GM12878 (cell line): ENCODE data around the gene KIF5C. TPM values are rescaled to one million over a fixed set of nuclear protein-coding genes. Genes with fewer than 3 reads are reported as not detected.

Experiments used
- CBX3 ChIP-seq: fragments of 200-600 bp; sonication (generic); IDR thresholded peaks from 2 replicates; pipeline ENCODE4 v1.6.1; 2016; ENCODE audit warnings: low read depth, borderline replicate concordance
- CHD2 ChIP-seq: IDR thresholded peaks from 2 replicates; pipeline ENCODE4 v1.6.1; 2011; ENCODE audit warnings: low read depth, low read length, improper control_type of control experiment, borderline replicate concordance
- EP300 ChIP-seq, 2 experiments: fragments of 150-350 bp in 1 of 2; IDR thresholded peaks; 2 replicates each; pipeline ENCODE4 v1.6.1; 2011 to 2012; ENCODE audit warnings: low read depth in 2 of 2, low read length in 2 of 2, borderline replicate concordance in 1 of 2, improper control_type of control experiment in 1 of 2, inconsistent platforms in 1 of 2; ENCODE audit not compliant: control insufficient read depth in 1 of 2
- HDGF ChIP-seq: fragments of 450-650 bp; IDR thresholded peaks from 2 replicates; pipeline ENCODE4 v1.6.1; 2016; ENCODE audit warnings: antibody characterized with exemption
- HSF1 ChIP-seq: fragments of 150-350 bp; IDR thresholded peaks from 2 replicates; pipeline ENCODE4 v1.6.1; 2014; ENCODE audit warnings: mild to moderate bottlenecking, low read depth, low read length
- IRF4 ChIP-seq: IDR thresholded peaks from 2 replicates; pipeline ENCODE4 v1.6.1; 2011; ENCODE audit warnings: low read depth, low read length
- NFXL1 ChIP-seq: fragments of 450-650 bp; IDR thresholded peaks from 2 replicates; pipeline ENCODE4 v1.6.1; 2017; ENCODE audit warnings: antibody characterized with exemption, mild to moderate bottlenecking, borderline replicate concordance
- PKNOX1 ChIP-seq: fragments of 450-650 bp; IDR thresholded peaks from 2 replicates; pipeline ENCODE4 v1.6.1; 2016; ENCODE audit warnings: mild to moderate bottlenecking
- POLR2AphosphoS5 ChIP-seq: IDR thresholded peaks from 2 replicates; pipeline ENCODE4 v1.6.1; 2011; ENCODE audit warnings: mild to moderate bottlenecking, low read length, inconsistent platforms
- RAD51 ChIP-seq: fragments of 450-650 bp; IDR thresholded peaks from 2 replicates; pipeline ENCODE4 v1.6.1; 2016; ENCODE audit warnings: moderate library complexity, mild to moderate bottlenecking, inconsistent platforms
- SMC3 ChIP-seq: IDR thresholded peaks from 2 replicates; pipeline ENCODE4 v1.6.1; 2011; ENCODE audit warnings: low read length, improper control_type of control experiment, borderline replicate concordance
- SUZ12 ChIP-seq: fragments of 200-600 bp; sonication (generic); IDR thresholded peaks from one replicate; pipeline ENCODE4 v1.6.1; 2018; ENCODE audit warnings: antibody characterized with exemption, mild to moderate bottlenecking; ENCODE audit not compliant: unreplicated experiment
- USF1 ChIP-seq: IDR thresholded peaks from 2 replicates; pipeline ENCODE4 v1.6.1; 2011; ENCODE audit warnings: borderline replicate concordance, low read depth, mild to moderate bottlenecking, moderate library complexity, mixed read lengths, low read length; ENCODE audit not compliant: insufficient read depth; ENCODE audit errors: extremely low read length
- USF2 ChIP-seq: IDR thresholded peaks from 2 replicates; pipeline ENCODE4 v1.6.1; 2011; ENCODE audit warnings: low read depth, low read length, improper control_type of control experiment, borderline replicate concordance
- WRNIP1 ChIP-seq: IDR thresholded peaks from 2 replicates; pipeline ENCODE4 v1.6.1; 2011; ENCODE audit warnings: low read depth, low read length, improper control_type of control experiment, borderline replicate concordance
- ZBTB33 ChIP-seq: fragments of 450-650 bp; IDR thresholded peaks from 2 replicates; pipeline ENCODE4 v1.6.1; 2017; ENCODE audit warnings: mild to moderate bottlenecking
- ZNF207 ChIP-seq: fragments of 450-650 bp; IDR thresholded peaks from 2 replicates; pipeline ENCODE4 v1.6.1; 2014; ENCODE audit warnings: antibody characterized with exemption, mild to moderate bottlenecking, borderline replicate concordance
- ZNF217 ChIP-seq: fragments of 450-650 bp; IDR thresholded peaks from 2 replicates; pipeline ENCODE4 v1.6.1; 2017; ENCODE audit warnings: antibody characterized with exemption, mild to moderate bottlenecking
- polyA plus RNA-seq, 11 experiments: library from polyadenylated mRNA; depleted of rRNA in 4 of 11; unstranded in 6 of 11; stranded (reverse) in 5 of 11; fragments of >200 nt; fragmentation: Nextera tagmentation in 4 of 11; fragmentation: Illumina TruSeq in 1 of 11; extraction: Ambion mirVana in 4 of 11; extraction: Trizol in 1 of 11; gene quantifications; 1 replicate in 1 of 11; 2 replicates in 10 of 11; pipeline versions ENCODE4 v1.2.1 to v1.2.3, GENCODE V29; 2011 to 2016; ENCODE audit warnings: inconsistent platforms in 2 of 11, missing spikeins in 2 of 11, low read depth in 1 of 11
- total RNA-seq, 4 experiments: library from RNA; depleted of rRNA in 3 of 4; stranded (reverse); fragments of >200 nt in 3 of 4; fragmentation: Illumina TruSeq in 1 of 4; extraction: Trizol in 1 of 4; gene quantifications; 2 replicates each; pipeline versions ENCODE4 v1.2.1 to v1.2.3, GENCODE V29; 2013 to 2021
- TF ChIP-seq, protein P1 (sequence below), 3 experiments: IDR thresholded peaks in 2 of 3; conservative IDR thresholded peaks in 1 of 3; 2 replicates each; pipeline ENCODE4 v1.5.1; 2011; ENCODE audit warnings: low read depth in 3 of 3, low read length in 3 of 3, mild to moderate bottlenecking in 3 of 3, control low read depth in 2 of 3, moderate library complexity in 2 of 3, inconsistent platforms in 1 of 3, mixed read lengths in 1 of 3; ENCODE audit not compliant: control insufficient read depth in 2 of 3, insufficient read depth in 1 of 3; ENCODE audit errors: extremely low read depth in 1 of 3
- TF ChIP-seq, protein P2 (sequence below): IDR thresholded peaks from 2 replicates; pipeline ENCODE4 v1.6.1; 2011; ENCODE audit warnings: mild to moderate bottlenecking, low read depth, low read length, moderate library complexity; ENCODE audit not compliant: insufficient replicate concordance

The KIF5C gene
- total and polyA plus RNA-seq, 10 of the 15 experiments (the other 5 are each of a cell fraction or from before 2014, with no cell fraction given): 0.08 to 0.49 (median 0.24) TPM

- TF ChIP-seq USF2 (peak; percentile 8; the same call in 1 of the 2 replicates), WRNIP1 (no peak), ZNF207 (no peak), CHD2 (no peak), SUZ12 (no peak), IRF4 (no peak), HDGF (no peak), ZBTB33 (no peak), NFXL1 (no peak), CBX3 (no peak), POLR2AphosphoS5 (no peak), SMC3 (peak; percentile 64), PKNOX1 (peak; percentile 83), EP300 (IDR thresholded peaks at IDR 0.05; ENCODE audit: borderline replicate concordance in 1 of 2, control insufficient read depth in 1 of 2, low read depth in 2 of 2, low read length in 2 of 2) (no peak), ZNF217 (no peak), USF1 (peak; percentile 69), RAD51 (peak; percentile 27; the same call in 1 of the 2 replicates), HSF1 (no peak)
- TF ChIP-seq, protein P1, sequence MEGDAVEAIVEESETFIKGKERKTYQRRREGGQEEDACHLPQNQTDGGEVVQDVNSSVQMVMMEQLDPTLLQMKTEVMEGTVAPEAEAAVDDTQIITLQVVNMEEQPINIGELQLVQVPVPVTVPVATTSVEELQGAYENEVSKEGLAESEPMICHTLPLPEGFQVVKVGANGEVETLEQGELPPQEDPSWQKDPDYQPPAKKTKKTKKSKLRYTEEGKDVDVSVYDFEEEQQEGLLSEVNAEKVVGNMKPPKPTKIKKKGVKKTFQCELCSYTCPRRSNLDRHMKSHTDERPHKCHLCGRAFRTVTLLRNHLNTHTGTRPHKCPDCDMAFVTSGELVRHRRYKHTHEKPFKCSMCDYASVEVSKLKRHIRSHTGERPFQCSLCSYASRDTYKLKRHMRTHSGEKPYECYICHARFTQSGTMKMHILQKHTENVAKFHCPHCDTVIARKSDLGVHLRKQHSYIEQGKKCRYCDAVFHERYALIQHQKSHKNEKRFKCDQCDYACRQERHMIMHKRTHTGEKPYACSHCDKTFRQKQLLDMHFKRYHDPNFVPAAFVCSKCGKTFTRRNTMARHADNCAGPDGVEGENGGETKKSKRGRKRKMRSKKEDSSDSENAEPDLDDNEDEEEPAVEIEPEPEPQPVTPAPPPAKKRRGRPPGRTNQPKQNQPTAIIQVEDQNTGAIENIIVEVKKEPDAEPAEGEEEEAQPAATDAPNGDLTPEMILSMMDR (IDR thresholded peaks at IDR 0.05 in 2 of 3, conservative IDR thresholded peaks at IDR 0.05 in 1 of 3; ENCODE audit: control insufficient read depth in 2 of 3, extremely low read depth in 1 of 3, insufficient read depth in 1 of 3, low read depth in 3 of 3, low read length in 3 of 3): peak; percentile 52 to 78 (median 77)
- TF ChIP-seq, protein P2, sequence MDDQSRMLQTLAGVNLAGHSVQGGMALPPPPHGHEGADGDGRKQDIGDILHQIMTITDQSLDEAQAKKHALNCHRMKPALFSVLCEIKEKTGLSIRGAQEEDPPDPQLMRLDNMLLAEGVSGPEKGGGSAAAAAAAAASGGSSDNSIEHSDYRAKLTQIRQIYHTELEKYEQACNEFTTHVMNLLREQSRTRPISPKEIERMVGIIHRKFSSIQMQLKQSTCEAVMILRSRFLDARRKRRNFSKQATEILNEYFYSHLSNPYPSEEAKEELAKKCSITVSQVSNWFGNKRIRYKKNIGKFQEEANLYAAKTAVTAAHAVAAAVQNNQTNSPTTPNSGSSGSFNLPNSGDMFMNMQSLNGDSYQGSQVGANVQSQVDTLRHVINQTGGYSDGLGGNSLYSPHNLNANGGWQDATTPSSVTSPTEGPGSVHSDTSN: peak; percentile 83
Measured at GRCh38 chr2:149040451-149040850, 165.4 kb downstream of the KIF5C start (continued).
